CD4-positive, alpha-beta memory T cell (primary cell): Measurements from ENCODE around the gene IPO4. TPM values are rescaled to one million over a fixed set of nuclear protein-coding genes. Genes with fewer than 3 reads are reported as not detected.
A peak's percentile ranks its signal among the peaks of the same experiment; 100 is the strongest.

ENCODE experiments used
- CTCF ChIA-PET: fragments of 350-600 bp; sonication (Branson Sonifier 250); formaldehyde crosslinking; loops from one replicate; lab custom pipeline; 2021; ENCODE audit warnings: inconsistent platforms; ENCODE audit not compliant: partially characterized antibody; lab: Charles Lee
- POLR2A ChIA-PET: fragments of 350-600 bp; sonication (Branson Sonifier 250); formaldehyde crosslinking; loops from one replicate; lab custom pipeline; 2021; ENCODE audit not compliant: partially characterized antibody; lab: Charles Lee
- DNase-seq, 5 donors: peaks; one replicate each; pipeline versions ENCODE4 v3.0.0 to v3.0.0-alpha.2; 2020 to 2022; ENCODE audit warnings: mixed read lengths in 1 of 5
- H3K27ac ChIP-seq: one replicate; pipeline ENCODE4 v1.7.0; 2013; ENCODE audit warnings: low read depth, low read length
- H3K27me3 ChIP-seq: 2 replicates; pipeline ENCODE4 v1.7.0; 2013; ENCODE audit warnings: mild to moderate bottlenecking, low read length, moderate library complexity; ENCODE audit not compliant: insufficient read depth
- H3K36me3 ChIP-seq: 2 replicates; pipeline ENCODE4 v1.7.0; 2013; ENCODE audit warnings: mild to moderate bottlenecking, low read length, moderate library complexity; ENCODE audit not compliant: insufficient read depth
- H3K4me1 ChIP-seq: 2 replicates; pipeline ENCODE4 v1.7.0; 2013; ENCODE audit warnings: mild to moderate bottlenecking, low read length, moderate library complexity; ENCODE audit not compliant: insufficient read depth
- H3K4me3 ChIP-seq, 2 donors: one replicate each; pipeline ENCODE4 v1.7.0; 2013; ENCODE audit warnings: low read length in 2 of 2, mild to moderate bottlenecking in 1 of 2
- H3K9me3 ChIP-seq, 2 donors: one replicate each; pipeline ENCODE4 v1.7.0; 2013; ENCODE audit warnings: low read length in 2 of 2, control low read depth in 1 of 2; ENCODE audit not compliant: control insufficient read depth in 1 of 2
- H3K27ac Mint-ChIP-seq, 7 donors: one replicate each; pipeline ENCODE4 v1.8.0; 2020 to 2021; ENCODE audit warnings: mixed read lengths in 7 of 7, mild to moderate bottlenecking in 6 of 7, inconsistent platforms in 3 of 7, moderate library complexity in 3 of 7
- H3K27me3 Mint-ChIP-seq, 2 donors: one replicate each; pipeline ENCODE4 v1.8.0; 2020 to 2021; ENCODE audit warnings: mixed read lengths in 2 of 2
- H3K36me3 Mint-ChIP-seq, 2 donors: one replicate each; pipeline ENCODE4 v1.8.0; 2020 to 2021; ENCODE audit warnings: mixed read lengths in 2 of 2, inconsistent platforms in 1 of 2, mild to moderate bottlenecking in 1 of 2
- H3K4me1 Mint-ChIP-seq, 4 donors: one replicate each; pipeline ENCODE4 v1.8.0; 2020 to 2021; ENCODE audit warnings: mixed read lengths in 4 of 4, mild to moderate bottlenecking in 1 of 4
- H3K4me3 Mint-ChIP-seq, 8 donors: one replicate each; pipeline ENCODE4 v1.8.0; 2020 to 2021; ENCODE audit warnings: mixed read lengths in 8 of 8, mild to moderate bottlenecking in 7 of 8, moderate library complexity in 6 of 8, inconsistent platforms in 3 of 8
- H3K9me3 Mint-ChIP-seq, 8 donors: one replicate each; pipeline ENCODE4 v1.8.0; 2020 to 2021; ENCODE audit warnings: mixed read lengths in 8 of 8, mild to moderate bottlenecking in 5 of 8, inconsistent platforms in 3 of 8, moderate library complexity in 1 of 8
- intact Hi-C: fragments of 100-400 bp; cut with micrococcal nuclease; formaldehyde crosslinking; loops from one replicate; pipeline ENCODE4 v1.15.1; 2023
- polyA plus RNA-seq, 2 donors: library from polyadenylated mRNA; unstranded; fragments of 300-500 nt; fragmentation: Illumina TruSeq; gene quantifications; one replicate each; pipeline ENCODE4 v1.2.3, GENCODE V29; 2021
- total RNA-seq, 2 experiments: library from RNA; stranded (reverse); gene quantifications; one replicate each; pipeline ENCODE4 v1.2.3, GENCODE V29; 2021

IPO4 gene
- total and polyA plus RNA-seq, 4 experiments from 2014 or later, result 19.8 to 30.2 (median 21.3) TPM

DNA sequence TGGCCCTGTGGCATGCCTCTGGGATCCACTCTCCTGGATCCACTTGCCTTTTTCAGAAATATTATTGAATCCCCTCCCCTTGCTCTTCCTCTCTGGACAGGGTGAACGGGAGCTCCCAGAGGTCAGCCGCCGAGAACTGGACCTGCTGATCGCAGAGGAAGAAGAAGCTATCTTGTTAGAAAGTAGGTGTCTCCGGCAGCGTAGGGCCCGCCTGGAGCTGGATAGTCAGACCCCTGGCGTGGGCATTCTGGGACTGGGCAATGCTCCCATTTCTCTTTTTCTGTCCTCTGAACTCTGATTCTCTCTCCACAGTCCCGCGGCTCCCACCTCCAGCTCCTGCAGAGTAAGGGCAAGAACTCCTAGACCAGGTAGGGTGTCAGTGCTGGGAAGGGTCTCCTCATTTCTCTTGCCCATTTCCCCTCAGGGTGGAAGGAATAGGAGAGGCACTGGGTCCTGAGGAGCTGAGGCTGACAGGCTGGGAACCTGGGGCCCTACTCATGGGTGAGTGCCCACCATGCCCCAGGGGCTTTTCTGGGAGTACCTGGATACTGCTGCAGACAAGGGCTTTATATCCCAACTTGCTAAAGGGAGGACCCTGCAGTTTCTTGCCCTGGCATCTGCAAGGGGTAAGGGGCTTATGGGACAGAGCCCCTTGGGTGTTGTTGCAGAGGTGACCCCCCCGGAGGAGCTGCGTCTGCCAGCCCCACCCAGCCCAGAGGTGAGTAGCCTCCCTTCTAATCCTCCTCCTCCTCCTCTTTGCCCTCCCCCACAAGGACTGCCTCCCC, 11.4 kb downstream of the IPO4 start:
- Histone ChIP-seq H3K27ac (no peak overlapping the region), H3K36me3 (peaks cover 35% of the 10 kb centered on the region), H3K27me3 (no peaks in the 10 kb centered on the region), H3K9me3 (no peaks in the 10 kb centered on the region), H3K4me3 (no peak overlapping the region), H3K4me1 (peaks cover 1% of the 10 kb centered on the region)
- DNase-seq, result no peak
- ChIA-PET CTCF (no interaction called here), POLR2A (interaction anchor here (0.7 to 2.3 kb wide), 2 partner anchors 10 to 13 kb away, joined by 3 to 5 read pairs; no protein-coding TSS in a partner anchor)
- intact Hi-C loops, result no loop called here
- H3K27ac Mint-ChIP-seq, result peak overlapping the region in 6 of 7 donors; percentile 8 to 81 (median 58)
- H3K36me3 Mint-ChIP-seq, result peaks cover 15 to 71% of the 10 kb centered on the region in 2 donors
- no peaks in the 10 kb centered on the region for H3K27me3 Mint-ChIP-seq
- no peaks in the 10 kb centered on the region for H3K9me3 Mint-ChIP-seq
- H3K4me3 Mint-ChIP-seq, result no peak overlapping the region
- H3K4me1 Mint-ChIP-seq, result peaks cover 11 to 31% (median 14%) of the 10 kb centered on the region in 4 donors

DNA sequence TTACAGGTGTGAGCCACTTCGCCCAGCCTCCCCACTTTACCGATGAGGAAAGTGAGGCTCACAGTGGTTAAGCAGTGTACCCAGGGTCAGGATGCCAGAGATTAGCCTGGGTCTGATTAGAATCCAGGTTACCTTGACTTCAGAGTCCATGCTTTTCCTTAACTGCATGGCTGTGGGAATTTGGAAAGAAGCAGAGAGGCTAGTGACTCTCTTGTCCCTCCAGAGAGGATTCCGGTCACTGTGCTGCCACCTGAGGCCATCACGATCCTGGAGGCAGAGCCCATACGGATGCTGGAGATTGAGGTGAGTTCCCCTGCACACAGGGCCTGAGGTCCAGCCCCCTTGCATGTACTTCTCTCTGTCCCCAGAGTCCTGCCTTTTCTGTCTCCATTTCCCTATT, 12.0 kb downstream of the IPO4 start:
- no peak for DNase-seq
- no peak overlapping the region for H3K4me3 ChIP-seq
- ChIA-PET CTCF (no interaction called here), POLR2A (interaction anchor here (2.3 kb wide), 1 partner anchor 15 kb away, joined by 10 read pairs; the partner anchor contains the start of gene IRF9)
- peaks cover 15 to 69% of the 10 kb centered on the region in 2 donors for H3K36me3 Mint-ChIP-seq
- peak overlapping the region in 1 of 7 donors; percentile 50 for H3K27ac Mint-ChIP-seq
- H3K9me3 ChIP-seq, result no peaks in the 10 kb centered on the region
- intact Hi-C loops, result no loop called here
- peaks cover 11 to 37% (median 16%) of the 10 kb centered on the region in 4 donors for H3K4me1 Mint-ChIP-seq
- no peaks in the 10 kb centered on the region for H3K9me3 Mint-ChIP-seq
- H3K4me3 Mint-ChIP-seq, result no peak overlapping the region
- H3K4me1 ChIP-seq, result peaks cover 5% of the 10 kb centered on the region
- peaks cover 35% of the 10 kb centered on the region for H3K36me3 ChIP-seq
- H3K27ac ChIP-seq, result no peak overlapping the region
- H3K27me3 ChIP-seq, result no peaks in the 10 kb centered on the region
- H3K27me3 Mint-ChIP-seq, result no peaks in the 10 kb centered on the region

DNA sequence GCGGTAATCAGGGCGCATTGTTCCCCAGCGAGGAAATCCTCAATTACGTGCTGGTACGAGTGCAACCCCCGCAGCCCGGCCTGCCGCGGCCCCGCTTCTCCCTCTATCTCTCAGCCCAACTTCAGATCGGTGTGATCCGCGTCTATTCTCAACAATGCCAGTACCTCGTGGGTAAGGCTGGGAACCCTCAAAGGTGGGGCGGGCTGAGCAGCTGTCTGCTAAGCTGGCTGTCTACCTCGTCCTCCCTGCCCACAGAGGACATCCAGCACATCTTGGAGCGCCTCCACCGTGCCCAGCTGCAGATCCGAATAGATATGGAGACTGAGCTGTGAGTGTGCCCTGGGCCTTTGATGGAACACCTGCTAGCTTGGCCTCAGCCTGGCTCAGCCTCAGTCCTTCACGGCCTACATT, 15.7 kb downstream of the IPO4 start:
- POLR2A ChIA-PET, result interaction anchor here (0.8 to 2.3 kb wide), 3 partner anchors 11 to 41 kb away, joined by 3 to 14 read pairs (median 5); partner anchors contain the start of genes CHMP4A and TM9SF1
- intact Hi-C loops, result no loop called here
- H3K36me3 ChIP-seq, result peaks cover 11% of the 10 kb centered on the region
- Mint-ChIP-seq H3K27ac (peak overlapping the region; percentile 29 to 77 (median 54)), H3K4me3 (peak overlapping the region in 3 of 8 donors; percentile 10 to 36 (median 26)), H3K27me3 (no peaks in the 10 kb centered on the region), H3K4me1 (peaks cover 18 to 50% (median 30%) of the 10 kb centered on the region in 4 donors), H3K9me3 (no peaks in the 10 kb centered on the region), H3K36me3 (peaks cover 7 to 54% of the 10 kb centered on the region in 2 donors)
- H3K27ac ChIP-seq, result no peak overlapping the region
- no peaks in the 10 kb centered on the region for H3K9me3 ChIP-seq
- H3K4me3 ChIP-seq, result no peak overlapping the region
- H3K27me3 ChIP-seq, result no peaks in the 10 kb centered on the region
- no peak for DNase-seq
- peaks cover 18% of the 10 kb centered on the region for H3K4me1 ChIP-seq
- CTCF ChIA-PET, result interaction anchor here (5.3 kb wide), 1 partner anchor 12 kb away, joined by 31 read pairs; the partner anchor contains the start of gene IRF9

DNA sequence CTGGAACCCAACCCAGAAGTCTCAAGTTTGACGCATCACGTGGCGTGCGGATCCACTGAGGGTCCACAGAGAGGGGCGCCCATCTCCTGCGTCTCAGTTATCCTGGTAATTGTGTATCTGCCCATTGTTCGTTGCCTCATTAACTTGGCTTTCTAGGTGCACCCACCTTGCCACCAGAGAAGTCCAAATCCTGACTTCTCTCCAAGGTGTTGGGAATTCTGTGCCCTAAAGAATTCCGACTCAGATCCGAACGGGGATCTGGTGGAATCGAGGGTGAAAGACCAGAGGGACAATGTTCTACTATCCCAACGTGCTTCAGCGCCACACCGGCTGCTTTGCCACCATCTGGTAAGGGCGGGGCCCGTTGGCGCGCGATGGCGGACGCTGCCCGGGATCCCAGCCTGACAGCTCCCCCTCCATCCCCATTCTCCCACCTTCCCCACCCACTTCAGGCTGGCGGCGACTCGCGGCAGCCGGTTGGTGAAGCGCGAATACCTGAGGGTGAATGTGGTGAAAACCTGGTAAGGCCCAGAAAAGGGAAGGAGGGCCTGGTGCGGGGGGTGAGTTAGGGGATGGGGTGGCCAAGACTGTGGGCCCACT, 16.3 kb downstream of the IPO4 start:
- peaks cover 21% of the 10 kb centered on the region for H3K4me1 ChIP-seq
- peak overlapping the region; percentile 42 for H3K27ac ChIP-seq
- peak overlapping the region; percentile 48 to 91 (median 84) for H3K4me3 Mint-ChIP-seq
- DNase-seq, result no peak
- POLR2A ChIA-PET, result interaction anchor here (0.6 to 2.3 kb wide), 4 partner anchors 15 to 41 kb away, joined by 3 to 14 read pairs (median 5); partner anchors contain the start of genes CHMP4A, RNF31 and TM9SF1
- intact Hi-C loops, result no loop called here
- peaks cover 11 to 54% of the 10 kb centered on the region in 2 donors for H3K36me3 Mint-ChIP-seq
- H3K9me3 Mint-ChIP-seq, result no peaks in the 10 kb centered on the region
- H3K4me3 ChIP-seq, result no peak overlapping the region
- H3K27ac Mint-ChIP-seq, result peak overlapping the region in 5 of 7 donors; percentile 42 to 88 (median 63)
- CTCF ChIA-PET, result interaction anchor here (5.3 kb wide), 1 partner anchor 11 kb away, joined by 31 read pairs; the partner anchor contains the start of gene IRF9
- no peaks in the 10 kb centered on the region for H3K27me3 Mint-ChIP-seq
- peaks cover 11% of the 10 kb centered on the region for H3K36me3 ChIP-seq
- peaks cover 18 to 54% (median 34%) of the 10 kb centered on the region in 4 donors for H3K4me1 Mint-ChIP-seq
- H3K27me3 ChIP-seq, result no peaks in the 10 kb centered on the region
- no peaks in the 10 kb centered on the region for H3K9me3 ChIP-seq

DNA sequence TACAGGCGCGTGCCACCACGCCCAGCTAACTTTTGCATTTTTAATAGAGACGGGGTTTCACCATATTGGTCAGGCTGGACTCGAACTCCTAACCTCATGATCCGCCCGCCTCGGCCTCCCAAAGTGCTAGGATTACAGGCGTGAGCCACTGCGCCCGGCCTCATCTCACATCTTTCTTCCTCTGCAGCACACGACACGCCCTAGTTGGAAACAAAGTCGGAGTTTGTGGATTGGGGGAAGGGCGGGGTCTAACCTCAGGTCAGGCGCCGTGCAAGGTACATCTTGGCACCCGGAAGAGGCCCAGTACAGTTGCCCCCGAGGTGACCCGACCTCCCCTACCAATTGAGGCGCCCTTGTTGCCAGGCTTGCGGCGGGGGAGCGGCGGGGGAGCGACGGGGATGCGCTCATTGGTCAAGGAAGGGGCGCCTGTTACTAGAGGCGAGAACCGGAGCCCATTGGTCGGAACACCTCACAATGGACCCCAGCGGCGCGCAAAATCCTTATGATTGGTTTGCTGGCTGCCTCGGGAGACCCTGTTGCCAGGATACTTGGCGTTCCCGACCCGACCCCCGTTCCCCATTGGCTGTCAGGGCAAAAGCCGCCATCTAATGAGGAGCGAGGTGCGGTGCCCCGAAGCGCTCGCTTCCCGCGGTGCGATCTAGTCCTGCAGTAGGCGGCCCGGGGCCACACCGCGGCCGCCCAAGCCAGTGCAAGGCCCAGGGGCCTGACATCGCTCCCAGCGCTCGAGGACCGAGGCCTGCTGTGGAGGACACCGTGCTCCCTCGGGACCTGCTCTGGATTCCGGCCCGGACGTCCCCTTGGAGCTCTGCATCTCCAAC, 17.0 kb downstream of the IPO4 start, which contains the start of gene REC8:
Gene REC8 (plus strand): TSS at position 659 of the 839 bp plus-strand sequence. CDS start 473 bp downstream, outside the sequence.
- no peaks in the 10 kb centered on the region for H3K27me3 Mint-ChIP-seq
- peak within 1 kb of the TSS; percentile 82 to 91 (median 87) for H3K4me3 Mint-ChIP-seq
- CTCF ChIA-PET, result interaction anchor here (0.7 to 5.3 kb wide), 2 partner anchors 7 to 10 kb away, joined by 4 to 31 read pairs; partner anchors contain the start of gene IRF9
- Histone ChIP-seq H3K27ac (peak within 1 kb of the TSS; percentile 42), H3K4me1 (peaks cover 22% of the 10 kb centered on the region), H3K36me3 (peaks cover 12% of the 10 kb centered on the region), H3K4me3 (peak within 1 kb of the TSS in 1 of 2 donors; percentile 26), H3K27me3 (no peaks in the 10 kb centered on the region), H3K9me3 (no peaks in the 10 kb centered on the region)
- DNase-seq, result peak; percentile 66 to 84 (median 73)
- peaks cover 16 to 54% of the 10 kb centered on the region in 2 donors for H3K36me3 Mint-ChIP-seq
- intact Hi-C loops, result loop anchor here (1.0 kb wide), 2 partner anchors 10 to 17 kb away; partner anchors contain the start of genes IPO4 and IRF9
- no peaks in the 10 kb centered on the region for H3K9me3 Mint-ChIP-seq
- POLR2A ChIA-PET, result interaction anchor here (0.6 to 2.3 kb wide), 9 partner anchors 10 to 112 kb away, joined by 3 to 23 read pairs (median 3); partner anchors contain the start of genes CHMP4A, DCAF11, IRF9 and NRL
- H3K4me1 Mint-ChIP-seq, result peaks cover 20 to 56% (median 35%) of the 10 kb centered on the region in 4 donors
- H3K27ac Mint-ChIP-seq, result peak within 1 kb of the TSS; percentile 63 to 88 (median 85)

DNA sequence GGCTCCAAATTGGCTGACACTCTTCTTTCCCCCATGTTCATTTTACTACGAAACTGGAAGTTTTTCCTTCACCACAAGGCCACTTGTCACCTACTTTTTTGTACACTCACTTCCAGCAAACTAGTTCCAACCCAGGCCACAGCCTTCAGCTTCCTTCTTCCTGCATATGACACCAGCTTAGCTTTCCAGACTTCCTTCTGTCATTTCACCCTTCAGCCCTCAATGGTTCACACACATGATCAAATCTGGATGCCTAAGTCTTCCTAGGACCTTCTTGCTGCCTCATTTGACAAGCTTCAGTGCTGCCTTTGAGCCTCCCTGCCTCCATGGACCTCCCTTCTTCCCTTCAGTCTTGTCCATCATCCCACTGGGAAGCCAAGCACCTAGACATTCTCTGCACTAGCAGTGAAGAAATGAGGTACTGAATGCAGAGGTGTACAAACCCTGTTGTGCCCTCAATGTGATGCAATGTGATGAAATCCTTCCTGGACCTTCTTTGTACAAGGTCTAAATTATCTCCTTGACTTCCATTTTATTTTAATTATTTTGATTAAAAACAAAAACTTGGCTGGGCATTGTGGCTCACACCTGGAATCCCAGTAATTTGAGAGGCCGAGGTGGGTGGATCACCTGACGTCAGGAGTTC, 21.0 kb downstream of the IPO4 start:
- H3K9me3 ChIP-seq, result no peaks in the 10 kb centered on the region
- Mint-ChIP-seq H3K4me3 (no peak overlapping the region), H3K9me3 (no peaks in the 10 kb centered on the region), H3K36me3 (peaks cover 48 to 64% of the 10 kb centered on the region in 2 donors), H3K27ac (peak overlapping the region in 3 of 7 donors; percentile 24 to 50 (median 38)), H3K4me1 (peaks cover 30 to 68% (median 48%) of the 10 kb centered on the region in 4 donors), H3K27me3 (no peaks in the 10 kb centered on the region)
- no peak overlapping the region for H3K27ac ChIP-seq
- H3K27me3 ChIP-seq, result no peaks in the 10 kb centered on the region
- H3K4me3 ChIP-seq, result no peak overlapping the region
- H3K36me3 ChIP-seq, result peaks cover 50% of the 10 kb centered on the region
- no peak for DNase-seq
- intact Hi-C loops, result no loop called here
- POLR2A ChIA-PET, result interaction anchor here (1.1 kb wide), 1 partner anchor 11 kb away, joined by 3 read pairs; no protein-coding TSS in a partner anchor
- peaks cover 52% of the 10 kb centered on the region for H3K4me1 ChIP-seq
- CTCF ChIA-PET, result no interaction called here
